CD4-positive, alpha-beta memory T cell (primary cell): ENCODE results near the gene RPUSD1. TPM values are rescaled to one million over a fixed set of nuclear protein-coding genes. Genes with fewer than 3 reads are reported as not detected.

Experiments
- CTCF ChIA-PET: fragments of 350-600 bp; sonication (Branson Sonifier 250); formaldehyde crosslinking; loops from one replicate; lab custom pipeline; 2021; ENCODE audit warnings: inconsistent platforms; ENCODE audit not compliant: partially characterized antibody; lab: Charles Lee
- POLR2A ChIA-PET: fragments of 350-600 bp; sonication (Branson Sonifier 250); formaldehyde crosslinking; loops from one replicate; lab custom pipeline; 2021; ENCODE audit not compliant: partially characterized antibody; lab: Charles Lee
- DNase-seq, 5 donors: peaks; one replicate each; pipeline versions ENCODE4 v3.0.0 to v3.0.0-alpha.2; 2020 to 2022; ENCODE audit warnings: mixed read lengths in 1 of 5
- H3K27ac ChIP-seq: one replicate; pipeline ENCODE4 v1.7.0; 2013; ENCODE audit warnings: low read depth, low read length
- H3K27me3 ChIP-seq: 2 replicates; pipeline ENCODE4 v1.7.0; 2013; ENCODE audit warnings: mild to moderate bottlenecking, low read length, moderate library complexity; ENCODE audit not compliant: insufficient read depth
- H3K36me3 ChIP-seq: 2 replicates; pipeline ENCODE4 v1.7.0; 2013; ENCODE audit warnings: mild to moderate bottlenecking, low read length, moderate library complexity; ENCODE audit not compliant: insufficient read depth
- H3K4me1 ChIP-seq: 2 replicates; pipeline ENCODE4 v1.7.0; 2013; ENCODE audit warnings: mild to moderate bottlenecking, low read length, moderate library complexity; ENCODE audit not compliant: insufficient read depth
- H3K4me3 ChIP-seq, 2 donors: one replicate each; pipeline ENCODE4 v1.7.0; 2013; ENCODE audit warnings: low read length in 2 of 2, mild to moderate bottlenecking in 1 of 2
- H3K9me3 ChIP-seq, 2 donors: one replicate each; pipeline ENCODE4 v1.7.0; 2013; ENCODE audit warnings: low read length in 2 of 2, control low read depth in 1 of 2; ENCODE audit not compliant: control insufficient read depth in 1 of 2
- H3K27ac Mint-ChIP-seq, 7 donors: one replicate each; pipeline ENCODE4 v1.8.0; 2020 to 2021; ENCODE audit warnings: mixed read lengths in 7 of 7, mild to moderate bottlenecking in 6 of 7, inconsistent platforms in 3 of 7, moderate library complexity in 3 of 7
- H3K27me3 Mint-ChIP-seq, 2 donors: one replicate each; pipeline ENCODE4 v1.8.0; 2020 to 2021; ENCODE audit warnings: mixed read lengths in 2 of 2
- H3K36me3 Mint-ChIP-seq, 2 donors: one replicate each; pipeline ENCODE4 v1.8.0; 2020 to 2021; ENCODE audit warnings: mixed read lengths in 2 of 2, inconsistent platforms in 1 of 2, mild to moderate bottlenecking in 1 of 2
- H3K4me1 Mint-ChIP-seq, 4 donors: one replicate each; pipeline ENCODE4 v1.8.0; 2020 to 2021; ENCODE audit warnings: mixed read lengths in 4 of 4, mild to moderate bottlenecking in 1 of 4
- H3K4me3 Mint-ChIP-seq, 8 donors: one replicate each; pipeline ENCODE4 v1.8.0; 2020 to 2021; ENCODE audit warnings: mixed read lengths in 8 of 8, mild to moderate bottlenecking in 7 of 8, moderate library complexity in 6 of 8, inconsistent platforms in 3 of 8
- H3K9me3 Mint-ChIP-seq, 8 donors: one replicate each; pipeline ENCODE4 v1.8.0; 2020 to 2021; ENCODE audit warnings: mixed read lengths in 8 of 8, mild to moderate bottlenecking in 5 of 8, inconsistent platforms in 3 of 8, moderate library complexity in 1 of 8
- intact Hi-C: fragments of 100-400 bp; cut with micrococcal nuclease; formaldehyde crosslinking; loops from one replicate; pipeline ENCODE4 v1.15.1; 2023
- polyA plus RNA-seq, 2 donors: library from polyadenylated mRNA; unstranded; fragments of 300-500 nt; fragmentation: Illumina TruSeq; gene quantifications; one replicate each; pipeline ENCODE4 v1.2.3, GENCODE V29; 2021
- total RNA-seq, 2 experiments: library from RNA; stranded (reverse); gene quantifications; one replicate each; pipeline ENCODE4 v1.2.3, GENCODE V29; 2021

Gene RPUSD1
- total and polyA plus RNA-seq, 4 experiments from 2014 or later, result 19.9 to 31.1 (median 28.3) TPM

DNA sequence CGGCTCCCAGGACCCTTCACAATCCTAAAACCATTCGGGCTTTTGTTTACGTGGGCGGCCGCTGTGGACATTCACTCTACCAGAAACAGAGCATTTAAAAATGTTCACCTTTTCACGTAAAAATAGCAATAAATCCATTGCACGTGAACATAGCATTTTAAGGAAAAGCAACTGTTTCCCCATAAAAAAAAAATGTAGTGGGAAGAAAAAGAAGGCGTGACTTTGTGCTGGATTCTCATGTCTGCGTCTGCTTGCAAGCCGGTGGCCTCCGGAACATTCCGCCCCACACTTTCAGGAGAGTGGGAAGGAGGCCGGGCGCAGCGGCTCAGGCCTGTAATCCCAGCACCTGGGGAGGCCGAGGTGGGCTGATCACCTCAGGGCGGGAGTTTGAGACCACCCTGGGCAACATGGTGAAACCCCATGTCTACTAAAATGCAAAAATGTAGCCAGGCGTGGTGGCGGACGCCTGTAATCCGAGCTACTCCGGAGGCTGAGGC, 25.8 kb upstream of the RPUSD1 start:
- no peaks in the 10 kb centered on the region for H3K9me3 ChIP-seq
- peaks cover 14 to 25% of the 10 kb centered on the region in 2 donors for H3K27me3 Mint-ChIP-seq
- peaks cover 0 to 5% (median 2%) of the 10 kb centered on the region in 4 donors for H3K4me1 Mint-ChIP-seq
- no peak overlapping the region for H3K27ac Mint-ChIP-seq
- peaks cover 6% of the 10 kb centered on the region for H3K4me1 ChIP-seq
- no peaks in the 10 kb centered on the region for H3K36me3 Mint-ChIP-seq
- H3K9me3 Mint-ChIP-seq, result peaks cover 0 to 3% (median 0%) of the 10 kb centered on the region in 8 donors
- DNase-seq, result no peak
- H3K36me3 ChIP-seq, result no peaks in the 10 kb centered on the region
- no peak overlapping the region for H3K4me3 Mint-ChIP-seq
- ChIA-PET POLR2A (no interaction called here), CTCF (interaction anchor here (1.2 kb wide), 1 partner anchor 289 kb away, joined by 3 read pairs; no protein-coding TSS in a partner anchor)
- no peak overlapping the region for H3K4me3 ChIP-seq
- H3K27ac ChIP-seq, result no peak overlapping the region
- intact Hi-C loops, result loop anchor here (2.0 kb wide), 1 partner anchor 289 kb away; no protein-coding TSS in a partner anchor
- peaks cover 5% of the 10 kb centered on the region for H3K27me3 ChIP-seq

DNA sequence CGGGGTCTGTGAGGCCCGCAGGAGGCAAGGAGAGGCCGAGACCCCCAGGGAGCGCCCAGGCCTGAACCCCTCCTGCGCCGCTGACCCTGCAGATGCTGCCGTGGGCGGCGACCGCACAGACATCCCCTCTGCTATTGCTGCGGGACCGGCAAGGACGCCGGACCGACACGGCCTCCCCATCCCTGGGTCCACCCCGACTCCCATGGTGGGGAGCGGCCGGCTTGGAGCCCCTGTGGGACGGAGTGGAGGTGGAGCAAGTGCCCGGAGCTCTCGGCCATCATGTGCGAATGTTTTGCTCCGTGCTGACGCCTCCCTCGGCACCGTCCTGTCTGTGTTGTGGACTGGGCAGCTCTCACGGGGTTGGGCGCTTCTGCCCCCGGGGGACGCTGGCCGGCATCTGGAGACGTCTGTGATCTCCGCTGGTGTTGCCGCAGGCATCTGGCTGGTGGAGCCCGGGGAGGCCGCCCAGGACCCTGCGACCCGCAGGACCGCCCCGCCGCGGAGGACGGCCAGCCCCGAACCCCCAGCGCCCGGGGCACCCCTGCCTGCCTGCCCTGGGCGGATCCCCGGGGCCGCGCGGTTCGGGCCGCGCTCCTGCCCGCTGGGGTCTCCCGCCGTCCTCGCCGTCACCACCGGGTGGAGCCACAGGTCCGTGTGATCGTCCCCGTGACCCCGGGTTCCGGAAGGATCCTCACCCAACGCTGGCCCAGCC, 25.2 kb upstream of the RPUSD1 start:
- H3K27me3 ChIP-seq, result peaks cover 5% of the 10 kb centered on the region
- no peaks in the 10 kb centered on the region for H3K36me3 Mint-ChIP-seq
- H3K27ac Mint-ChIP-seq, result peak overlapping the region in 1 of 7 donors; percentile 23
- H3K4me3 Mint-ChIP-seq, result no peak overlapping the region
- H3K4me1 ChIP-seq, result peaks cover 8% of the 10 kb centered on the region
- intact Hi-C loops, result loop anchor here (2.0 kb wide), 1 partner anchor 289 kb away; no protein-coding TSS in a partner anchor
- H3K4me1 Mint-ChIP-seq, result peaks cover 0 to 11% (median 5%) of the 10 kb centered on the region in 4 donors
- no peak overlapping the region for H3K4me3 ChIP-seq
- no peaks in the 10 kb centered on the region for H3K36me3 ChIP-seq
- ChIA-PET POLR2A (no interaction called here), CTCF (no interaction called here)
- H3K27me3 Mint-ChIP-seq, result peaks cover 14 to 25% of the 10 kb centered on the region in 2 donors
- peaks cover 0 to 3% (median 0%) of the 10 kb centered on the region in 8 donors for H3K9me3 Mint-ChIP-seq
- H3K27ac ChIP-seq, result no peak overlapping the region
- no peaks in the 10 kb centered on the region for H3K9me3 ChIP-seq
- DNase-seq, result peak; percentile 27 to 45 (median 37)

DNA sequence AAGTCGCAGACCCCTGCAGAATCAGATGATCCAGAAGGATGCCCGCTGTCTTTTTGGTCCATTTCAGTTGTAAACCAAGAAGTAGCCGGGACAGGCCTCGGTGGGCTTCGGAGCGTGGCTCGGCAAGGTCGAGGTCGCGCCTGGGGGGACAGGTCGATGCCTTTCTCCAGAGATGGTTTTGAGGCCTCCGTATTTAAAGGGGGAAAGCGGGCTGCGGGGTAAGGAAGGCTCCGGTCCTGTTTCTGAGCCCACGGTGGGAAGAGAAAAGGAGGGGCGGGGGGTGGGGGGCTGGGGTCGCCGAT, 19.9 kb upstream of the RPUSD1 start:
- Histone ChIP-seq H3K27ac (peak overlapping the region; percentile 80), H3K9me3 (no peaks in the 10 kb centered on the region), H3K36me3 (no peaks in the 10 kb centered on the region), H3K27me3 (no peaks in the 10 kb centered on the region), H3K4me1 (peaks cover 10% of the 10 kb centered on the region), H3K4me3 (peak overlapping the region; percentile 78 to 91)
- H3K4me1 Mint-ChIP-seq, result peaks cover 6 to 20% (median 8%) of the 10 kb centered on the region in 4 donors
- no peak for DNase-seq
- ChIA-PET CTCF (no interaction called here), POLR2A (interaction anchor here (3.7 kb wide), 1 partner anchor 20 kb away, joined by 14 read pairs; the partner anchor contains the start of genes CHTF18 and RPUSD1)
- no peaks in the 10 kb centered on the region for H3K36me3 Mint-ChIP-seq
- H3K27ac Mint-ChIP-seq, result peak overlapping the region; percentile 89 to 99 (median 96)
- H3K27me3 Mint-ChIP-seq, result peaks cover 10 to 14% of the 10 kb centered on the region in 2 donors
- intact Hi-C loops, result no loop called here
- peaks cover 0 to 8% (median 0%) of the 10 kb centered on the region in 8 donors for H3K9me3 Mint-ChIP-seq
- H3K4me3 Mint-ChIP-seq, result peak overlapping the region; percentile 93 to 96 (median 95)

DNA sequence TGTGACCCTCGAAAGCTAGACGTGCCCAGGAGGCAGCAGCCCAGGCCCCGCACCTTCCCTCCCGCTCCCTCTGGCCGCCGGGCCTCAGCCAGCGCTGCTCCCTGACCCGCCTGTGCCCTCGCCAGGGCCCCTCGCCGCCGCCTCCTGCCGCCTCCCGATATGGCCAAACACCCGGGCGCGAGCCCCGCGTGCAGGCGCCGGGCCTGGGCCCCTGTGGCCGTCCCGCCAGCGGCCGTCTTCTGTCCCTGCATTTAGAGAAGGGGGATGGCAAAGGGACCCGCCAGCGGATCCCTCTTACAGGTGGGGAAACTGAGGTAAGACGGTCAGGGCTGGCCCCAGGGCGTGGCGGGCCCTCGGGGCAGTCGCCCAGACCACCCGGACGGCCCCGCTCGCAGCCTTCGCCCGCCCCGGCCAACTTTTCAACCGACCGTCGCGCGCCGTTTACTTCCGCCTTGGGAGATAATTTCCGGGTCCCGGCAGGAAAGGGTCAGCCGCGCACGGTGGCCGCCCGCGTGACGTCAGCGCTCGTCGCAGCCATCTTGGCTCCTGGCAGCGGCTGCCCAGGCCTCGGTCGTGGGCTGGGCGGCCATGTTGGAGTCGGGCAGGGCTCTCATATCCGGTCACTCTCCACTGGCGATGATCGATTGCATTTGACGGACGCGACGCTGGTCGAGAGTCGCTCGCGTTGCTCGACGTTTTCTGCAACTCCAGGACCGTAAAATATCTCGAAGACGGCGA, 19.3 kb upstream of the RPUSD1 start:
- peak overlapping the region; percentile 89 to 99 (median 96) for H3K27ac Mint-ChIP-seq
- peaks cover 5 to 18% (median 7%) of the 10 kb centered on the region in 4 donors for H3K4me1 Mint-ChIP-seq
- DNase-seq, result peak; percentile 72 to 79 (median 76)
- peak overlapping the region; percentile 80 for H3K27ac ChIP-seq
- ChIA-PET POLR2A (interaction anchor here (0.8 to 3.7 kb wide), 5 partner anchors 19 to 195 kb away, joined by 3 to 14 read pairs (median 4); partner anchors contain the start of genes CHTF18, RPUSD1 and SOX8), CTCF (interaction anchor here (0.8 kb wide), 1 partner anchor 381 kb away, joined by 3 read pairs; no protein-coding TSS in a partner anchor)
- no peaks in the 10 kb centered on the region for H3K27me3 ChIP-seq
- intact Hi-C loops, result loop anchor here (1.0 kb wide), 1 partner anchor 19 kb away; the partner anchor contains the start of genes CHTF18 and RPUSD1
- H3K9me3 Mint-ChIP-seq, result peaks cover 0 to 8% (median 0%) of the 10 kb centered on the region in 8 donors
- H3K9me3 ChIP-seq, result no peaks in the 10 kb centered on the region
- peak overlapping the region; percentile 78 to 91 for H3K4me3 ChIP-seq
- H3K36me3 Mint-ChIP-seq, result no peaks in the 10 kb centered on the region
- H3K27me3 Mint-ChIP-seq, result peaks cover 6 to 10% of the 10 kb centered on the region in 2 donors
- H3K4me1 ChIP-seq, result peaks cover 10% of the 10 kb centered on the region
- H3K36me3 ChIP-seq, result no peaks in the 10 kb centered on the region
- peak overlapping the region; percentile 93 to 96 (median 95) for H3K4me3 Mint-ChIP-seq

DNA sequence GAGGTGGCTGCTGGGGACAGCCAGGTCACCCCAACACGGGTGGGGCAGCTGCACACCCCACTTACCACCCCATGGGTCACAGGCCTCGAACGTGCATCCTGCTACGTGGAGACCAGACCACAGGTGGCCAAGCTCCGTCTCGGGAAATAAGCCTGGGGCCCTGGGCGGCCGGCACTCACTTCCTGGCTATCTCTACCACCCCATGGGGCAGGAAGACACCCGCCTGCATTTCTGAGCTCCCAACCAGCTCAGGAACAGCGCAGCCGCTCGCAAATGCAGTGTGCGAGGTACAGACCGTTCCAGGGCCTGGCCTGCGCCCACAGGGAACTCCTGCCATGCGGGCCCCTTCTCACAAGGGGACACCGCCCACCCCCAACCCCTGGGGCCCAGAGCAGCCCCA, 17.3 kb upstream of the RPUSD1 start:
- H3K36me3 ChIP-seq, result no peaks in the 10 kb centered on the region
- CTCF ChIA-PET, result no interaction called here
- peaks cover 0 to 7% of the 10 kb centered on the region in 2 donors for H3K27me3 Mint-ChIP-seq
- peaks cover 0 to 8% (median 0%) of the 10 kb centered on the region in 8 donors for H3K9me3 Mint-ChIP-seq
- H3K4me1 ChIP-seq, result peaks cover 10% of the 10 kb centered on the region
- POLR2A ChIA-PET, result interaction anchor here (3.7 kb wide), 1 partner anchor 17 kb away, joined by 14 read pairs; the partner anchor contains the start of genes CHTF18 and RPUSD1
- no peak overlapping the region for H3K27ac Mint-ChIP-seq
- H3K4me3 Mint-ChIP-seq, result no peak overlapping the region
- peaks cover 5 to 18% (median 7%) of the 10 kb centered on the region in 4 donors for H3K4me1 Mint-ChIP-seq
- H3K36me3 Mint-ChIP-seq, result no peaks in the 10 kb centered on the region
- H3K27me3 ChIP-seq, result peaks cover 4% of the 10 kb centered on the region
- intact Hi-C loops, result no loop called here
- DNase-seq, result no peak
- H3K9me3 ChIP-seq, result no peaks in the 10 kb centered on the region
- no peak overlapping the region for H3K27ac ChIP-seq
- no peak overlapping the region for H3K4me3 ChIP-seq

DNA sequence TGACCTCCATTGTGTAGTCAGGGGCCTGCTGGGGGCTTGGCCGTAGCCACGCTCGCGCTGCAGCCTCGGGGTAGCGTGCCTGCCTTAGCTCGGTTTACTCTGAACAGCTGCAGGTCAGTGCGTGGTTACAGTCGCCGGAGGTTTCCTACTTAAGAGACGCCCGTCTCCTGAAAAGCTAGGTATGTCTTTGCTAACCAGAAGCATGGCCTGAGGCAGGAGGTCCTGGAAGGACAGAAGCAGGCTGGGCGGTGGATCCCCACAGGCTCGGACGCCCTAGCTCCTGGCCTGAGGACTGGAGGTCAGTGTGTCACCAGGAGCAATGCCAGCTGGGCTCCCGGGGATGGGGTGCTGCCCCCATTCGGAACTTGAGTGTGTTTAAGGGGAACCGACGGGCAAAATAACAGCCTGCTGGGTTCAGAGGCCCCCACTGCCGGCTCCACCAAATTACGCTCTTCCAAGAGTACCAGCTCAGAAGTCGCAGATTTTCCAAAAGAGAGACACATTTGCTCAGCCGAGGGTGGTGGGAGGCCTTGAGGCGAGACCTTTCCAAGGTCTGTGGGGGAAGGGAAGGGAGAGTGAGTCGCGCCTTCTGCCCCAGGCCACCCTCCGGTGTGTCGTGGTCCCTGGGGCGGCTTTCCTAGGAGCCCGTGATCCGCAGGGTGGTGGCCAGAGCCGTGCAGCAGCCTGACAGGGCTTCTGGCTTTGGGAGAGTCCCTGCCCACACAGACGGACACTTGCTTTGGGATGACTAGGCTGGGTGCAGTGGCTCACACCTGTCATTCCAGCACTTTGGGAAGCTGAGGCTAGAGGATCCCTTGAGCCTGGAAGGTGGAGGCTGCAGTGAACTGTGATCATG, 16.2 kb upstream of the RPUSD1 start:
- Histone ChIP-seq H3K4me3 (no peak overlapping the region), H3K4me1 (peaks cover 10% of the 10 kb centered on the region), H3K27me3 (peaks cover 4% of the 10 kb centered on the region), H3K27ac (no peak overlapping the region), H3K9me3 (no peaks in the 10 kb centered on the region), H3K36me3 (no peaks in the 10 kb centered on the region)
- ChIA-PET POLR2A (interaction anchor here (3.7 kb wide), 1 partner anchor 16 kb away, joined by 14 read pairs; the partner anchor contains the start of genes CHTF18 and RPUSD1), CTCF (interaction anchor here (0.9 kb wide), 1 partner anchor 19 kb away, joined by 4 read pairs; no protein-coding TSS in a partner anchor)
- intact Hi-C loops, result no loop called here
- Mint-ChIP-seq H3K27ac (no peak overlapping the region), H3K9me3 (peaks cover 0 to 6% (median 0%) of the 10 kb centered on the region in 8 donors), H3K4me1 (peaks cover 5 to 18% (median 7%) of the 10 kb centered on the region in 4 donors), H3K36me3 (no peaks in the 10 kb centered on the region), H3K27me3 (peaks cover 0 to 6% of the 10 kb centered on the region in 2 donors), H3K4me3 (peak overlapping the region in 2 of 8 donors; percentile 9 to 71)
- DNase-seq, result no peak
